Lower leg skin (tissue), 3 donors: ENCODE data around the gene KCNH5.

ENCODE experiments used
- POLR2A ChIP-seq, 2 donors: fragments of 450-650 bp; IDR thresholded peaks; one replicate each; pipeline ENCODE4 v1.6.1; 2016 to 2017; ENCODE audit warnings: antibody characterized with exemption in 2 of 2, mild to moderate bottlenecking in 1 of 2, moderate library complexity in 1 of 2
- TF ChIP-seq, protein P1 (sequence below), 3 donors: fragments of 450-650 bp; IDR thresholded peaks; one replicate each; pipeline ENCODE4 v1.5.1; 2016; ENCODE audit warnings: antibody characterized with exemption in 3 of 3, mild to moderate bottlenecking in 3 of 3, moderate library complexity in 2 of 3

- TF ChIP-seq, protein P1, sequence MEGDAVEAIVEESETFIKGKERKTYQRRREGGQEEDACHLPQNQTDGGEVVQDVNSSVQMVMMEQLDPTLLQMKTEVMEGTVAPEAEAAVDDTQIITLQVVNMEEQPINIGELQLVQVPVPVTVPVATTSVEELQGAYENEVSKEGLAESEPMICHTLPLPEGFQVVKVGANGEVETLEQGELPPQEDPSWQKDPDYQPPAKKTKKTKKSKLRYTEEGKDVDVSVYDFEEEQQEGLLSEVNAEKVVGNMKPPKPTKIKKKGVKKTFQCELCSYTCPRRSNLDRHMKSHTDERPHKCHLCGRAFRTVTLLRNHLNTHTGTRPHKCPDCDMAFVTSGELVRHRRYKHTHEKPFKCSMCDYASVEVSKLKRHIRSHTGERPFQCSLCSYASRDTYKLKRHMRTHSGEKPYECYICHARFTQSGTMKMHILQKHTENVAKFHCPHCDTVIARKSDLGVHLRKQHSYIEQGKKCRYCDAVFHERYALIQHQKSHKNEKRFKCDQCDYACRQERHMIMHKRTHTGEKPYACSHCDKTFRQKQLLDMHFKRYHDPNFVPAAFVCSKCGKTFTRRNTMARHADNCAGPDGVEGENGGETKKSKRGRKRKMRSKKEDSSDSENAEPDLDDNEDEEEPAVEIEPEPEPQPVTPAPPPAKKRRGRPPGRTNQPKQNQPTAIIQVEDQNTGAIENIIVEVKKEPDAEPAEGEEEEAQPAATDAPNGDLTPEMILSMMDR (IDR thresholded peaks at IDR 0.05), result no peak
- TF ChIP-seq POLR2A (IDR thresholded peaks at IDR 0.05), result no peak
Measured at GRCh38 chr14:62739647-62740046, 305.6 kb downstream of the KCNH5 start.
